ENCODE data around the gene CADM1.

CADM1 gene

GRCh38 chr11:115321605-115322289, 182.5 kb downstream of the CADM1 start:
- Histone ChIP-seq H3K4me3 (no peak overlapping the region), H3K9me3 (ENCODE audit: low read depth, low read length) (no peaks in the 10 kb centered on the region), H3K9ac (ENCODE audit: insufficient read length) (no peak overlapping the region), H3K36me3 (ENCODE audit: insufficient read depth, low read length) (no peaks in the 10 kb centered on the region), H3K27ac (no peak overlapping the region)
- no peak for DNase-seq (ENCODE audit: low read depth, low spot score)
- TF ChIP-seq EZH2 (IDR thresholded peaks at IDR 0.05), result no peak
- TF ChIP-seq FOXP2 (optimal IDR thresholded peaks at IDR 0.05; ENCODE audit: control extremely low read depth, extremely low read length, insufficient read depth), result no peak
- TF ChIP-seq POLR2AphosphoS5 (IDR thresholded peaks at IDR 0.05; ENCODE audit: borderline replicate concordance, low read depth, low read length), result no peak

- no peak overlapping the region for H3K9ac ChIP-seq (ENCODE audit: insufficient read length)
- no peak overlapping the region for H3K4me3 ChIP-seq
- TF ChIP-seq POLR2AphosphoS5 (IDR thresholded peaks at IDR 0.05; ENCODE audit: borderline replicate concordance, low read depth, low read length) (no peak), FOXP2 (optimal IDR thresholded peaks at IDR 0.05; ENCODE audit: control extremely low read depth, extremely low read length, insufficient read depth) (no peak), EZH2 (IDR thresholded peaks at IDR 0.05) (no peak)
- H3K9me3 ChIP-seq (ENCODE audit: low read depth, low read length), result no peaks in the 10 kb centered on the region
- H3K36me3 ChIP-seq (ENCODE audit: insufficient read depth, low read length), result no peaks in the 10 kb centered on the region
- no peak overlapping the region for H3K27ac ChIP-seq
- DNase-seq (ENCODE audit: low read depth, low spot score), result no peak
Observed at GRCh38 chr11:115317277-115318185, 186.7 kb downstream of the CADM1 start.

GRCh38 chr11:115316696-115317095, 187.5 kb downstream of the CADM1 start:
- H3K9ac ChIP-seq (ENCODE audit: insufficient read length), result no peak overlapping the region
- H3K9me3 ChIP-seq (ENCODE audit: low read depth, low read length), result no peaks in the 10 kb centered on the region
- no peak overlapping the region for H3K4me3 ChIP-seq
- DNase-seq (ENCODE audit: low read depth, low spot score), result no peak
- H3K27ac ChIP-seq, result no peak overlapping the region
- TF ChIP-seq FOXP2 (optimal IDR thresholded peaks at IDR 0.05; ENCODE audit: control extremely low read depth, extremely low read length, insufficient read depth), result no peak
- TF ChIP-seq POLR2AphosphoS5 (IDR thresholded peaks at IDR 0.05; ENCODE audit: borderline replicate concordance, low read depth, low read length), result no peak
- no peaks in the 10 kb centered on the region for H3K36me3 ChIP-seq (ENCODE audit: insufficient read depth, low read length)

DNA sequence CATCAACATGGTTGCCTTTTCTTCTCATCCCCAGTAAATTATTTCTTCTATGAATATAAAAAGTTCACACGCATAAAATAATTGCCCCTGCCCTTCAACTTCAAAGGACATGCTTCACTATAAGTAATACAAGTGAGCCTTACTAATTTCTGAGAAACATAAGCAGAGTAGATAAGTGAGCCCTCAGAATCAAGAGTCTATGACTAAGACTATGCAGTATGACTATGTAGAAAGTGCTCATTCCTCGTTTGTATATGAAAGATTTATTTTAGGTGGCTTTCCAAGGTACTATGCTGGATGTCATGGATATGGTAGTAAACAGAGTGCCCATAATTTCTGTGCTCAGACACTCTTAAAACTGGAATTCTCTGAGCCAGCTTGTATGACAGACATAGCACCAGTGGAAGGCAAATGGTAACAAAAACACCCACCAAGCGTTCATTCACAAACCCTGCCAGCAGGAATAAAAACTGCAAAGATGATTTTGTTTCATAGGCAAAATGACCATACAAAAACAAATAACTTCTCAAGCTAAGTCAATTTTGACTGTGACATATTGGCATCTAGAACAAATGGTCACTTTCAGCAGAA, 189.8 kb downstream of the CADM1 start:
- no peaks in the 10 kb centered on the region for H3K9me3 ChIP-seq (ENCODE audit: low read depth, low read length)
- DNase-seq (ENCODE audit: low read depth, low spot score), result no peak
- H3K36me3 ChIP-seq (ENCODE audit: insufficient read depth, low read length), result no peaks in the 10 kb centered on the region
- no peak overlapping the region for H3K9ac ChIP-seq (ENCODE audit: insufficient read length)
- no peak for TF ChIP-seq FOXP2 (optimal IDR thresholded peaks at IDR 0.05; ENCODE audit: control extremely low read depth, extremely low read length, insufficient read depth)
- H3K27ac ChIP-seq, result no peak overlapping the region
- no peak overlapping the region for H3K4me3 ChIP-seq

- Histone ChIP-seq H3K27ac (no peak overlapping the region), H3K9me3 (ENCODE audit: low read depth, low read length) (no peaks in the 10 kb centered on the region), H3K4me3 (no peak overlapping the region), H3K36me3 (ENCODE audit: insufficient read depth, low read length) (no peaks in the 10 kb centered on the region), H3K9ac (ENCODE audit: insufficient read length) (no peak overlapping the region)
- DNase-seq (ENCODE audit: low read depth, low spot score), result no peak
- TF ChIP-seq FOXP2 (optimal IDR thresholded peaks at IDR 0.05; ENCODE audit: control extremely low read depth, extremely low read length, insufficient read depth) (no peak), POLR2AphosphoS5 (IDR thresholded peaks at IDR 0.05; ENCODE audit: borderline replicate concordance, low read depth, low read length) (no peak), EZH2 (IDR thresholded peaks at IDR 0.05) (no peak)
Observed at GRCh38 chr11:115313224-115313838, 190.9 kb downstream of the CADM1 start.

GRCh38 chr11:115311949-115312348, 192.3 kb downstream of the CADM1 start:
- TF ChIP-seq POLR2AphosphoS5 (IDR thresholded peaks at IDR 0.05; ENCODE audit: borderline replicate concordance, low read depth, low read length) (no peak), FOXP2 (optimal IDR thresholded peaks at IDR 0.05; ENCODE audit: control extremely low read depth, extremely low read length, insufficient read depth) (no peak)
- H3K9ac ChIP-seq (ENCODE audit: insufficient read length), result no peak overlapping the region
- no peaks in the 10 kb centered on the region for H3K36me3 ChIP-seq (ENCODE audit: insufficient read depth, low read length)
- H3K27ac ChIP-seq, result no peak overlapping the region
- no peak for DNase-seq (ENCODE audit: low read depth, low spot score)
- no peaks in the 10 kb centered on the region for H3K9me3 ChIP-seq (ENCODE audit: low read depth, low read length)
- no peak overlapping the region for H3K4me3 ChIP-seq

GRCh38 chr11:115306689-115307088, 197.5 kb downstream of the CADM1 start:
- no peak overlapping the region for H3K9ac ChIP-seq (ENCODE audit: insufficient read length)
- no peaks in the 10 kb centered on the region for H3K36me3 ChIP-seq (ENCODE audit: insufficient read depth, low read length)
- H3K9me3 ChIP-seq (ENCODE audit: low read depth, low read length), result no peaks in the 10 kb centered on the region
- H3K4me3 ChIP-seq, result no peak overlapping the region
- no peak for DNase-seq (ENCODE audit: low read depth, low spot score)
- H3K27ac ChIP-seq, result no peak overlapping the region
- TF ChIP-seq POLR2AphosphoS5 (IDR thresholded peaks at IDR 0.05; ENCODE audit: borderline replicate concordance, low read depth, low read length), result no peak
- no peak for TF ChIP-seq EZH2 (IDR thresholded peaks at IDR 0.05)
- TF ChIP-seq FOXP2 (optimal IDR thresholded peaks at IDR 0.05; ENCODE audit: control extremely low read depth, extremely low read length, insufficient read depth), result no peak

Data from SK-N-MC (cell line).